ENCODE measurements around the gene PIM3.

PIM3 gene

GRCh38 chr22:49998718-49999062, 38.1 kb downstream of the PIM3 start:
- Histone ChIP-seq H3K9me3 (no peaks in the 10 kb centered on the region), H3K4me1 (ENCODE audit: control insufficient read depth in 1 of 2, insufficient read depth in 1 of 2, low read depth in 1 of 2, low read length in 1 of 2) (peaks cover 3 to 10% of the 10 kb centered on the region in 2 experiments), H3K4me3 (ENCODE audit: low read depth in 1 of 2, low read length in 1 of 2) (no peak overlapping the region), H3K27ac (no peak overlapping the region), H3K36me3 (no peaks in the 10 kb centered on the region), H3K27me3 (peaks cover 44% of the 10 kb centered on the region)
- TF ChIP-seq CTCF (IDR thresholded peaks at IDR 0.05), result no peak

GRCh38 chr22:49999063-49999945, 38.7 kb downstream of the PIM3 start:
- peaks cover 3 to 10% of the 10 kb centered on the region in 2 experiments for H3K4me1 ChIP-seq (ENCODE audit: control insufficient read depth in 1 of 2, insufficient read depth in 1 of 2, low read depth in 1 of 2, low read length in 1 of 2)
- no peak overlapping the region for H3K27ac ChIP-seq
- no peaks in the 10 kb centered on the region for H3K9me3 ChIP-seq
- peaks cover 50% of the 10 kb centered on the region for H3K27me3 ChIP-seq
- no peaks in the 10 kb centered on the region for H3K36me3 ChIP-seq
- H3K4me3 ChIP-seq (ENCODE audit: low read depth in 1 of 2, low read length in 1 of 2), result peak overlapping the region in 1 of 2 experiments; percentile 49
- TF ChIP-seq CTCF (IDR thresholded peaks at IDR 0.05), result no peak

- peak overlapping the region in 1 of 2 experiments; percentile 49 for H3K4me3 ChIP-seq (ENCODE audit: low read depth in 1 of 2, low read length in 1 of 2)
- H3K27ac ChIP-seq, result no peak overlapping the region
- no peak for TF ChIP-seq CTCF (IDR thresholded peaks at IDR 0.05)
- H3K9me3 ChIP-seq, result no peaks in the 10 kb centered on the region
- H3K4me1 ChIP-seq (ENCODE audit: control insufficient read depth in 1 of 2, insufficient read depth in 1 of 2, low read depth in 1 of 2, low read length in 1 of 2), result peaks cover 3 to 10% of the 10 kb centered on the region in 2 experiments
- no peaks in the 10 kb centered on the region for H3K36me3 ChIP-seq
- peaks cover 51% of the 10 kb centered on the region for H3K27me3 ChIP-seq
Measured at GRCh38 chr22:49999946-50000586, 39.5 kb downstream of the PIM3 start.

GRCh38 chr22:50000587-50001387, 40.2 kb downstream of the PIM3 start:
- no peak overlapping the region for H3K4me3 ChIP-seq (ENCODE audit: low read depth in 1 of 2, low read length in 1 of 2)
- TF ChIP-seq CTCF (IDR thresholded peaks at IDR 0.05), result no peak
- H3K27me3 ChIP-seq, result peaks cover 51% of the 10 kb centered on the region
- H3K4me1 ChIP-seq (ENCODE audit: control insufficient read depth in 1 of 2, insufficient read depth in 1 of 2, low read depth in 1 of 2, low read length in 1 of 2), result peaks cover 3 to 10% of the 10 kb centered on the region in 2 experiments
- no peak overlapping the region for H3K27ac ChIP-seq
- H3K36me3 ChIP-seq, result no peaks in the 10 kb centered on the region
- H3K9me3 ChIP-seq, result no peaks in the 10 kb centered on the region

GRCh38 chr22:50001388-50002231, 41.0 kb downstream of the PIM3 start:
- no peak overlapping the region for H3K4me3 ChIP-seq (ENCODE audit: low read depth in 1 of 2, low read length in 1 of 2)
- no peak for TF ChIP-seq CTCF (IDR thresholded peaks at IDR 0.05)
- no peaks in the 10 kb centered on the region for H3K36me3 ChIP-seq
- H3K27ac ChIP-seq, result no peak overlapping the region
- peaks cover 3 to 10% of the 10 kb centered on the region in 2 experiments for H3K4me1 ChIP-seq (ENCODE audit: control insufficient read depth in 1 of 2, insufficient read depth in 1 of 2, low read depth in 1 of 2, low read length in 1 of 2)
- H3K27me3 ChIP-seq, result peaks cover 51% of the 10 kb centered on the region
- no peaks in the 10 kb centered on the region for H3K9me3 ChIP-seq

All from neutrophil (primary cell).